Measurements from ENCODE around the gene NXPH4. TPM values are rescaled to one million over a fixed set of nuclear protein-coding genes. Genes with fewer than 3 reads are reported as not detected.

Gene NXPH4
- total and polyA plus RNA-seq, 10 of the 15 experiments (the other 5 are each of a cell fraction or from before 2014, with no cell fraction given): 0.03 to 0.26 TPM; not detected in 8

- peaks cover 26 to 34% of the 10 kb centered on the region in 2 experiments for H3K27me3 ChIP-seq (replicated peaks in 1 of 2; ENCODE audit: control insufficient read depth in 2 of 2, insufficient read depth in 2 of 2, low read length in 1 of 2)
- ChIA-PET POLR2A (interaction anchor here (1.6 kb wide), 1 partner anchor 11 kb away, joined by 3 read pairs; no protein-coding TSS in a partner anchor), CTCF (interaction anchor here (0.8 to 1.2 kb wide), 5 partner anchors 7 to 232 kb away, joined by 3 to 12 read pairs (median 6); partner anchors contain the start of gene SHMT2), RAD21 (ENCODE audit: unreplicated experiment) (interaction anchor here (0.9 to 2.0 kb wide), 2 partner anchors 9 to 20 kb away, joined by 4 to 5 read pairs; no protein-coding TSS in a partner anchor), SMC1A (ENCODE audit: uncharacterized antibody, unreplicated experiment) (interaction anchor here (1.1 kb wide), 1 partner anchor 9 kb away, joined by 9 read pairs; no protein-coding TSS in a partner anchor)
- BruUV-seq (replicated peaks): no TSS peak
- intact Hi-C loops (cut with micrococcal nuclease; ENCODE audit: unreplicated experiment): no loop called here
- in situ Hi-C loops (cut with MboI): no loop called here
- no peak for DNase-seq (ENCODE audit: low read depth, low spot score)
- H3K27ac ChIP-seq (ENCODE audit: control insufficient read depth, insufficient read depth): no peak overlapping the region
- no peaks in the 10 kb centered on the region for H3K9me3 ChIP-seq (replicated peaks; ENCODE audit: control insufficient read depth, insufficient read depth, low read length)
- no peak overlapping the region for H3K4me2 ChIP-seq (ENCODE audit: control insufficient read depth, insufficient read depth)
- H2AFZ ChIP-seq (ENCODE audit: control insufficient read depth, low read depth, low read length): no peak overlapping the region
- peaks cover 13% of the 10 kb centered on the region for H3K4me1 ChIP-seq (ENCODE audit: control insufficient read depth, insufficient read depth, low read length)
- ATAC-seq: no peak
- 35% methylated on average over 13 of the region's 13 CpGs for WGBS (ENCODE audit: insufficient coverage, insufficient replicate concordance, low lambda C conversion rate, missing lambda C conversion rate)
- no peak for FAIRE-seq
- no peaks in the 10 kb centered on the region for H3K36me3 ChIP-seq (ENCODE audit: control insufficient read depth in 2 of 2, insufficient read depth in 2 of 2, low read length in 1 of 2)
- no peaks in the 10 kb centered on the region for H3K79me2 ChIP-seq (ENCODE audit: control insufficient read depth, insufficient read depth, low read length)
- no peaks in the 10 kb centered on the region for H4K20me1 ChIP-seq (ENCODE audit: control insufficient read depth, insufficient read depth)
- no peak overlapping the region for H3K4me3 ChIP-seq
- no peak overlapping the region for H3K9ac ChIP-seq (ENCODE audit: control insufficient read depth, insufficient read depth, low read length)
- TF ChIP-seq PAX8 (IDR thresholded peaks at IDR 0.05): no peak
- no peak for TF ChIP-seq ZNF592 (IDR thresholded peaks at IDR 0.05)
- no peak for TF ChIP-seq POLR2AphosphoS2 (IDR thresholded peaks at IDR 0.05; ENCODE audit: low read depth, low read length)
- TF ChIP-seq SMAD5 (IDR thresholded peaks at IDR 0.05; ENCODE audit: low read depth): no peak
- TF ChIP-seq IRF3 (IDR thresholded peaks at IDR 0.05): no peak
- no peak for TF ChIP-seq POLR2AphosphoS5 (IDR thresholded peaks at IDR 0.05; ENCODE audit: low read length)
- TF ChIP-seq IRF4 (IDR thresholded peaks at IDR 0.05; ENCODE audit: low read depth, low read length): no peak
- TF ChIP-seq WRNIP1 (IDR thresholded peaks at IDR 0.05; ENCODE audit: borderline replicate concordance, low read depth, low read length): no peak
- no peak for TF ChIP-seq BHLHE40 (IDR thresholded peaks at IDR 0.05; ENCODE audit: borderline replicate concordance in 1 of 2, low read depth in 2 of 2, low read length in 1 of 2)
- TF ChIP-seq TCF12 (IDR thresholded peaks at IDR 0.05; ENCODE audit: low read depth, low read length): no peak
- no peak for TF ChIP-seq JUNB (IDR thresholded peaks at IDR 0.05)
- TF ChIP-seq MAX (IDR thresholded peaks at IDR 0.05; ENCODE audit: low read depth, low read length): no peak
- TF ChIP-seq CEBPZ (IDR thresholded peaks at IDR 0.05; ENCODE audit: low read depth, low read length): no peak
- no peak for TF ChIP-seq RELA (IDR thresholded peaks at IDR 0.05; ENCODE audit: borderline replicate concordance, partially characterized antibody)
Observed at GRCh38 chr12:57222286-57223190, 5.9 kb downstream of the NXPH4 start.
